CD4-positive, CD25-positive, alpha-beta regulatory T cell (primary cell): Measurements from ENCODE around the gene EEF1B2. TPM values are rescaled to one million over a fixed set of nuclear protein-coding genes. Genes with fewer than 3 reads are reported as not detected.
"Not testable (repeated sequence)": the region's sequence is repeated elsewhere in the genome, so short reads cannot be mapped to it uniquely, and the experiment has no call there.

Source experiments
- ATAC-seq, 2 donors: fragments of 150-1000 bp; cut with Tn5 transposase; one replicate each; pipeline ENCODE4 v1.10.0; 2021; ENCODE audit warnings: low read depth in 2 of 2, moderate number of reproducible peaks in 2 of 2, moderate library complexity in 1 of 2
- DNase-seq, 3 donors: peaks; one replicate each; pipeline versions ENCODE4 v3.0.0 to v3.0.0-alpha.2; 2012 to 2022; ENCODE audit warnings: mixed read lengths in 1 of 3
- H3K27ac ChIP-seq: one replicate; pipeline ENCODE4 v1.7.0; 2013; ENCODE audit warnings: mild to moderate bottlenecking, low read length; ENCODE audit not compliant: insufficient read depth, poor library complexity, severe bottlenecking
- H3K27me3 ChIP-seq: one replicate; pipeline ENCODE4 v1.7.0; 2013; ENCODE audit warnings: low read length; ENCODE audit not compliant: control insufficient read depth, insufficient read depth
- H3K36me3 ChIP-seq: one replicate; pipeline ENCODE4 v1.7.0; 2013; ENCODE audit warnings: mild to moderate bottlenecking, low read length, moderate library complexity; ENCODE audit not compliant: control insufficient read depth, insufficient read depth
- H3K4me1 ChIP-seq: 2 replicates; pipeline ENCODE4 v1.7.0; 2013; ENCODE audit warnings: mild to moderate bottlenecking, low read length; ENCODE audit not compliant: insufficient read depth, control insufficient read depth, poor library complexity, severe bottlenecking
- H3K4me3 ChIP-seq: one replicate; pipeline ENCODE4 v1.7.0; 2013; ENCODE audit warnings: low read depth, mild to moderate bottlenecking, low read length, moderate library complexity
- H3K9me3 ChIP-seq, 2 experiments: 1 replicate in 1 of 2; 2 replicates in 1 of 2; pipeline ENCODE4 v1.7.0; 2013; ENCODE audit warnings: low read length in 2 of 2, mild to moderate bottlenecking in 1 of 2, moderate library complexity in 1 of 2; ENCODE audit not compliant: control insufficient read depth in 2 of 2
- H3K27ac Mint-ChIP-seq, 3 donors: one replicate each; pipeline ENCODE4 v1.8.0; 2020 to 2022; ENCODE audit warnings: mild to moderate bottlenecking in 3 of 3, mixed read lengths in 3 of 3, moderate library complexity in 2 of 3
- H3K27me3 Mint-ChIP-seq: one replicate; pipeline ENCODE4 v1.8.0; 2022; ENCODE audit warnings: mild to moderate bottlenecking, mixed read lengths
- H3K36me3 Mint-ChIP-seq: one replicate; pipeline ENCODE4 v1.8.0; 2020; ENCODE audit warnings: mixed read lengths
- H3K4me1 Mint-ChIP-seq, 4 donors: one replicate each; pipeline ENCODE4 v1.8.0; 2020 to 2022; ENCODE audit warnings: mixed read lengths in 4 of 4, mild to moderate bottlenecking in 1 of 4
- H3K4me3 Mint-ChIP-seq, 4 donors: one replicate each; pipeline ENCODE4 v1.8.0; 2020 to 2022; ENCODE audit warnings: mild to moderate bottlenecking in 4 of 4, mixed read lengths in 4 of 4, moderate library complexity in 3 of 4
- H3K9me3 Mint-ChIP-seq, 7 donors: one replicate each; pipeline ENCODE4 v1.8.0; 2020 to 2022; ENCODE audit warnings: mixed read lengths in 7 of 7, mild to moderate bottlenecking in 3 of 7, moderate library complexity in 2 of 7
- polyA plus RNA-seq, 4 donors: library from polyadenylated mRNA; unstranded; fragments of 300-500 nt; fragmentation: Illumina TruSeq; gene quantifications; one replicate each; pipeline ENCODE4 v1.2.3, GENCODE V29; 2021
- total RNA-seq: library from RNA; stranded (reverse); gene quantifications from one replicate; pipeline ENCODE4 v1.2.3, GENCODE V29; 2022

The EEF1B2 gene
- total and polyA plus RNA-seq, 5 donors from 2014 or later = 511 to 1,183 (median 701) TPM

DNA sequence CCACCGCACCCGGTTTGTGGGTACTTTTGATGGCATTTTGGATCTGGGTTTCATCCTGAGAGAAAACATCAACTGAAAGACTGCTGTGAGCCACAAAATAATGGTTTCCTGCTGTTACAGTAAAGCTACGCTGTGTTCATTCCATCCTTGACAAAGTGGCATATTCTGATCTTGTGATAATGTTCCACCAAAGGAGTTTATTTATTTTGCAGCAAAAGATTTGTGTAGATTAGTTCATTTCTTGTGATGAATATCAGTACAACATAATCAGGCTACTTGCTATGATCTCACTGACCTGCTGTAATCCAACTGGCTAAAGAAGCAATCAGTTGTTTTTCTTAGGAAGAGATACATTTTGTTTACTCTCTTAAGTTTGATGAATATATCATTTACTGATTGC is 45.0 kb downstream of the EEF1B2 start:
- Histone ChIP-seq H3K4me1 (no peaks in the 10 kb centered on the region), H3K36me3 (no peaks in the 10 kb centered on the region), H3K27ac (no peak overlapping the region), H3K9me3 (no peaks in the 10 kb centered on the region), H3K4me3 (no peak overlapping the region), H3K27me3 (no peaks in the 10 kb centered on the region)
- Mint-ChIP-seq H3K4me1 (peaks cover 0 to 2% (median 0%) of the 10 kb centered on the region in 4 donors), H3K4me3 (no peak overlapping the region), H3K9me3 (peaks cover 0 to 2% (median 0%) of the 10 kb centered on the region in 7 donors), H3K27ac (no peak overlapping the region), H3K27me3 (peaks cover 15% of the 10 kb centered on the region), H3K36me3 (no peaks in the 10 kb centered on the region)
- DNase-seq (no peak), ATAC-seq (no peak)

DNA sequence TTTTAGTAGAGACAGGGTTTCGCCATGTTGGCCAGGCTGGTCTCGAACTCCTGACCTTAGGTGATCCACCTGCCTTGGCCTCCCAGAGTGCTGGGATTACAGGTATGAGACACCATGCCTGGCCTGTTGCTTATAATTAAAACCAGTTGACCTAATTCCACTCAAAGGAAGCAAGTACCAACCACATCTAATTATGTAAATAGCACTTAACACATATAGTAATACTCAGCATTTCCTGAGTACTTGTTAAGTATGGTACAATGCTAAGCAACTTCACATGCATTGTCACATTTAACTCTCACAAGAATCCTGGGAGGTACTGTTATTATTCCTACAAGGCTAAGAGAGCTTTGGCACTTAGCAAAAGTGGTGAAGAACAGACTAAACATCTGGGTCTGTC is 47.6 kb downstream of the EEF1B2 start:
- H3K4me1 Mint-ChIP-seq, H3K36me3 Mint-ChIP-seq, H3K36me3 ChIP-seq, H3K27me3 Mint-ChIP-seq, H3K4me3 ChIP-seq, H3K27me3 ChIP-seq, H3K27ac ChIP-seq, H3K27ac Mint-ChIP-seq, H3K4me3 Mint-ChIP-seq, ATAC-seq, H3K4me1 ChIP-seq, H3K9me3 ChIP-seq, H3K9me3 Mint-ChIP-seq: not testable (repeated sequence)
- DNase-seq = peak in 1 of 3 donors; percentile 27

DNA sequence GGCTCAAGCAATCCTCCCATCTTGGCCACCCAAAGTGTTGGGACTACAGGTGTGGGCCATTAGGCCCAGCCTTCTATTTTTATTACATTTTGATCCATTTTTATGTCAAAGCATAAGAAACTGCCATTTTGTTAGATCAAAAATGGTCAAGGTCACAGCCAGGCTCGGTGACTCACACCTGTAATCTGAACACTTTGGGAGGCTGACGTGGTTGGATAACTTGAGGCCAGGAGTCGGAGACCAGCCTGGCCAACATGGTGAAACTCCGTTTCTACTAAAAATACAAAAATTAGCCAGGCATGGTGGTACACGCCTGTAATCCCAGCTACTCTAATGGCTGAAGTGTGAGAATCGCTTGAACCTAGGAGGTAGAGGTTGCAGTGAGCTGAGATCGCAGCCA is 49.2 kb downstream of the EEF1B2 start:
- Histone ChIP-seq H3K4me3 (no peak overlapping the region), H3K36me3 (no peaks in the 10 kb centered on the region), H3K4me1 (no peaks in the 10 kb centered on the region), H3K27ac (no peak overlapping the region), H3K9me3 (no peaks in the 10 kb centered on the region), H3K27me3 (no peaks in the 10 kb centered on the region)
- H3K36me3 Mint-ChIP-seq = no peaks in the 10 kb centered on the region
- H3K27ac Mint-ChIP-seq = no peak overlapping the region
- H3K4me3 Mint-ChIP-seq = no peak overlapping the region
- DNase-seq (no peak), ATAC-seq (no peak)
- H3K27me3 Mint-ChIP-seq = peaks cover 22% of the 10 kb centered on the region
- peaks cover 0 to 2% (median 0%) of the 10 kb centered on the region in 7 donors for H3K9me3 Mint-ChIP-seq
- peaks cover 0 to 3% (median 1%) of the 10 kb centered on the region in 4 donors for H3K4me1 Mint-ChIP-seq

DNA sequence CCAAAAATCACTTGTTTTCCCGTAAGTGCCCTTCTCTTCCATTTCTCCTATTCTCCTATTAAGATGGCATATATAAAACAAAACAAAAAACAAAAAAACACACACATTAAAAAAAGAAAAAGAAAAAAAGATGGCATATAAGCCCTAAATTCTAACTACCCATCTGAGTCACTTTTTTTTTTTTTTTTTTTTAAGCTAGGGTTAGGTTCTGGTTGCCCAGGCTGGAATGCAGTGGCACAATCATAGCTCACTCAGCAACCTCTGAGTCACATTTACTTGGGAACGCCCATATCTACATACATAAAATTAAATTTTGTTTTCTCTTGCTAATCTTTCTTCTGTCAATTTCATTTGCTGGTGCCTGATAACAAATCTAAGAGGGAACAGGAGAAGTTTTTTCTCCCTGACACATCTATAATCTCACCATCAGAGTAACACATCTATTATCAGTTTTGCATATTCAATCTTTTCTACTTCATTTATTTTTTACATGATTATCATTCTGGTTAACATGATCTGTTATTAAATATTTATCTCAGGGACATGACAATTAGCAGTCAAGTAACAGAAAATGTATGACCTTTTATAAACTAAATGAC is 52.1 kb downstream of the EEF1B2 start:
- no peaks in the 10 kb centered on the region for H3K36me3 ChIP-seq
- peaks cover 3% of the 10 kb centered on the region for H3K36me3 Mint-ChIP-seq
- H3K27me3 Mint-ChIP-seq = peaks cover 24% of the 10 kb centered on the region

More for the DNA sequence above, 52.1 kb downstream of the EEF1B2 start:
- no peaks in the 10 kb centered on the region for H3K4me1 ChIP-seq
- peaks cover 0 to 3% (median 1%) of the 10 kb centered on the region in 4 donors for H3K4me1 Mint-ChIP-seq
- H3K9me3 ChIP-seq = no peaks in the 10 kb centered on the region
- H3K27ac Mint-ChIP-seq = no peak overlapping the region
- DNase-seq = no peak
- H3K27ac ChIP-seq = no peak overlapping the region
- no peaks in the 10 kb centered on the region for H3K27me3 ChIP-seq
- H3K9me3 Mint-ChIP-seq = peaks cover 0 to 5% (median 0%) of the 10 kb centered on the region in 7 donors
- H3K4me3 Mint-ChIP-seq = no peak overlapping the region
- H3K4me3 ChIP-seq = no peak overlapping the region
- ATAC-seq = no peak

Other genes starting within 250 kb of the EEF1B2 start
- 59.1 TPM for gene INO80D, start 73.7 kb upstream of the EEF1B2 start, total RNA-seq
- gene INO80D, start 73.7 kb upstream of the EEF1B2 start, polyA plus RNA-seq = 10 to 100 TPM in 1 of 4 donors, 1 to 10 TPM in 3; 6.7 to 13.2 (median 8.1) TPM
- gene NDUFS1, start 451 bp upstream of the EEF1B2 start, total RNA-seq = 33.9 TPM
- 10 to 100 TPM; 36.3 to 51.5 (median 45.0) TPM for gene NDUFS1, start 451 bp upstream of the EEF1B2 start, polyA plus RNA-seq
- gene ZDBF2, start 114.8 kb downstream of the EEF1B2 start, total RNA-seq = 26.8 TPM
- gene ZDBF2, start 114.8 kb downstream of the EEF1B2 start, polyA plus RNA-seq = 1 to 10 TPM; 3.2 to 7.3 (median 4.3) TPM